ENCODE data around the gene FOXP1.

FOXP1 gene

DNA sequence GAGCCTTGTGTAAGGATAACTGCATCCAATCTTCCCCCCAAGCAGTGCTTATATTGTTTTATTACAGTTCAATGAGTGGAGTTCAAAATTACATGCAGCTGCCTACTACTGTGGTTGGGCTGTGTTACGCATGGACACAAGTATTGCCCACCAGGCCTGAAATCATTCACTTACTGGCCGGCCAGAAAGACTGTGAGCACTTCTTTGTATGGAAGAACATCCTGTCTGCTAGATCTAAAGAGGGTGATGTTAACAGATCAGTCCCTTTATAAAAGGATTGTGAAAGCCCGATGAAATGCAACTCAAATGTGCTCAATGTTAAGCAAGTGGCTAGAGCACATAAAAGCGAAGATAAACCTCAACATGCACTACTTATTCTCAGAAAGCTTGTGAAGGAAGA, 132.5 kb downstream of the FOXP1 start:
- Histone ChIP-seq H3K27me3 (ENCODE audit: control insufficient read depth, low read length) (no peaks in the 10 kb centered on the region), H3K4me1 (ENCODE audit: control insufficient read depth, low read length) (peaks cover 100% of the 10 kb centered on the region), H3K9me3 (ENCODE audit: control insufficient read depth, insufficient read depth, low read length) (no peaks in the 10 kb centered on the region), H3K27ac (ENCODE audit: low read depth, low read length) (peak overlapping the region; percentile 38), H3K36me3 (ENCODE audit: control insufficient read depth, low read length) (peaks cover 12% of the 10 kb centered on the region), H3K4me2 (ENCODE audit: low read length) (peak overlapping the region; percentile 96), H3K79me2 (ENCODE audit: control insufficient read depth, low read length) (peaks cover 100% of the 10 kb centered on the region), H3K9me2 (replicated peaks; ENCODE audit: control insufficient read depth, low read length) (no peaks in the 10 kb centered on the region), H3K4me3 (ENCODE audit: low read length) (peak overlapping the region; percentile 51), H3F3A (ENCODE audit: control insufficient read depth, insufficient read depth) (peaks cover 30% of the 10 kb centered on the region), H4K20me1 (ENCODE audit: control insufficient read depth, insufficient read depth, low read depth, low read length) (no peaks in the 10 kb centered on the region)
- no peak for TF ChIP-seq EZH2phosphoT487 (IDR thresholded peaks at IDR 0.05; ENCODE audit: borderline replicate concordance, low read length)
- TF ChIP-seq, protein P1, sequence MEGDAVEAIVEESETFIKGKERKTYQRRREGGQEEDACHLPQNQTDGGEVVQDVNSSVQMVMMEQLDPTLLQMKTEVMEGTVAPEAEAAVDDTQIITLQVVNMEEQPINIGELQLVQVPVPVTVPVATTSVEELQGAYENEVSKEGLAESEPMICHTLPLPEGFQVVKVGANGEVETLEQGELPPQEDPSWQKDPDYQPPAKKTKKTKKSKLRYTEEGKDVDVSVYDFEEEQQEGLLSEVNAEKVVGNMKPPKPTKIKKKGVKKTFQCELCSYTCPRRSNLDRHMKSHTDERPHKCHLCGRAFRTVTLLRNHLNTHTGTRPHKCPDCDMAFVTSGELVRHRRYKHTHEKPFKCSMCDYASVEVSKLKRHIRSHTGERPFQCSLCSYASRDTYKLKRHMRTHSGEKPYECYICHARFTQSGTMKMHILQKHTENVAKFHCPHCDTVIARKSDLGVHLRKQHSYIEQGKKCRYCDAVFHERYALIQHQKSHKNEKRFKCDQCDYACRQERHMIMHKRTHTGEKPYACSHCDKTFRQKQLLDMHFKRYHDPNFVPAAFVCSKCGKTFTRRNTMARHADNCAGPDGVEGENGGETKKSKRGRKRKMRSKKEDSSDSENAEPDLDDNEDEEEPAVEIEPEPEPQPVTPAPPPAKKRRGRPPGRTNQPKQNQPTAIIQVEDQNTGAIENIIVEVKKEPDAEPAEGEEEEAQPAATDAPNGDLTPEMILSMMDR (IDR thresholded peaks at IDR 0.05; ENCODE audit: low read depth, low read length, poor library complexity, severe bottlenecking): no peak

DNA sequence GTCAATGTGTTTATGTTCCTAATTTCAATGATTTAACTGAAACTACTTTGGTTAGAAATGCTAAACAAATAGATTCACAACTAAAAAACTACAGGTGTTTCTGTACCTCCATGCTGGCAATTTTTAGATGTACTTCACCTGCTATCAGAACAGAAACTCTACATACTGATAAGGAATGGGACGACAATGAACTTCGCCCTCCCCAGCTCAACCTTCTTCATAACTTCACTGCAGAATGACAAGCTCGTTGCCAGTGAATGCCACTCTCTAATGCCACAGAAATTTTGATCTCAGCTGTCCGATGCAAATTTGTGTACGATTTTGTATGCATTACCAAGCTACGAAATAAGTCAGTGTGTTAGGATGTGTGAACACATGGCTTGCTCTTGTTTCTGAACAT, 133.4 kb downstream of the FOXP1 start:
- H3K36me3 ChIP-seq (ENCODE audit: control insufficient read depth, low read length): peaks cover 12% of the 10 kb centered on the region
- peak overlapping the region; percentile 51 for H3K4me3 ChIP-seq (ENCODE audit: low read length)
- H3K9me3 ChIP-seq (ENCODE audit: control insufficient read depth, insufficient read depth, low read length): no peaks in the 10 kb centered on the region
- H3K27me3 ChIP-seq (ENCODE audit: control insufficient read depth, low read length): no peaks in the 10 kb centered on the region
- H4K20me1 ChIP-seq (ENCODE audit: control insufficient read depth, insufficient read depth, low read depth, low read length): no peaks in the 10 kb centered on the region
- no peaks in the 10 kb centered on the region for H3K9me2 ChIP-seq (replicated peaks; ENCODE audit: control insufficient read depth, low read length)
- peaks cover 98% of the 10 kb centered on the region for H3K79me2 ChIP-seq (ENCODE audit: control insufficient read depth, low read length)
- H3K4me1 ChIP-seq (ENCODE audit: control insufficient read depth, low read length): peaks cover 100% of the 10 kb centered on the region
- peak overlapping the region; percentile 96 for H3K4me2 ChIP-seq (ENCODE audit: low read length)
- H3K27ac ChIP-seq (ENCODE audit: low read depth, low read length): peak overlapping the region; percentile 34
- peaks cover 24% of the 10 kb centered on the region for H3F3A ChIP-seq (ENCODE audit: control insufficient read depth, insufficient read depth)
- TF ChIP-seq, protein P1 (IDR thresholded peaks at IDR 0.05; ENCODE audit: low read depth, low read length, poor library complexity, severe bottlenecking): no peak
- TF ChIP-seq EZH2phosphoT487 (IDR thresholded peaks at IDR 0.05; ENCODE audit: borderline replicate concordance, low read length): no peak

DNA sequence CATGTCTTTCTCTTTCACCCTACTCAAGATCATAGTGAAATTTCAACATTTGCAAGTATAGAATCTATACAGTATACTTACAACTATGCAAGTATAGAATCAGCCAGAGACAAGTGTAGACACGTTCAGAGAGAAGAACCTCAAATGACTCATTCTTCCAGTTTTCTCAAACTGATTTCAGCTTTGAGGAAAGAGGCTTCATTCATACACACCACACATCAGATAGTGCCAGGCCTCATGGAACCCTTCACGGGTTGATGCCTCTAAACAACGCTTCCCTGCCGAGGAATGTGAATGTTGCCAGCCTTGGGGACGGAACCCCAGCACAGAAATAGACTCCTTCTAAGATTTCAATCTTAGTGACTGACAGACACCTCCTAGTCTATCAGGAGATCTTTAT, 135.7 kb downstream of the FOXP1 start:
- H3K27ac ChIP-seq (ENCODE audit: low read depth, low read length): peak overlapping the region; percentile 99; the same call in 1 of the 2 replicates
- H3K4me1 ChIP-seq (ENCODE audit: control insufficient read depth, low read length): peaks cover 100% of the 10 kb centered on the region
- H3K4me2 ChIP-seq (ENCODE audit: low read length): peak overlapping the region; percentile 4; the same call in 1 of the 2 replicates
- peaks cover 84% of the 10 kb centered on the region for H3K79me2 ChIP-seq (ENCODE audit: control insufficient read depth, low read length)
- H3F3A ChIP-seq (ENCODE audit: control insufficient read depth, insufficient read depth): peaks cover 37% of the 10 kb centered on the region
- no peaks in the 10 kb centered on the region for H3K9me2 ChIP-seq (replicated peaks; ENCODE audit: control insufficient read depth, low read length)
- H3K9me3 ChIP-seq (ENCODE audit: control insufficient read depth, insufficient read depth, low read length): no peaks in the 10 kb centered on the region
- H3K36me3 ChIP-seq (ENCODE audit: control insufficient read depth, low read length): peaks cover 9% of the 10 kb centered on the region
- no peak overlapping the region for H3K4me3 ChIP-seq (ENCODE audit: low read length)
- H3K27me3 ChIP-seq (ENCODE audit: control insufficient read depth, low read length): no peaks in the 10 kb centered on the region
- H4K20me1 ChIP-seq (ENCODE audit: control insufficient read depth, insufficient read depth, low read depth, low read length): no peaks in the 10 kb centered on the region
- TF ChIP-seq EZH2phosphoT487 (IDR thresholded peaks at IDR 0.05; ENCODE audit: borderline replicate concordance, low read length): no peak
- TF ChIP-seq, protein P1 (IDR thresholded peaks at IDR 0.05; ENCODE audit: low read depth, low read length, poor library complexity, severe bottlenecking): no peak
